HG03045 (cell line): Measurements from ENCODE around the gene TSPOAP1.

ENCODE experiments used
- ATAC-seq: cut with Tn5 transposase; IDR thresholded peaks from one replicate; pipeline ENCODE4 v1.9.1; 2021; ENCODE audit warnings: mild to moderate bottlenecking, moderate library complexity; ENCODE audit not compliant: unreplicated experiment

The TSPOAP1 gene

GRCh38 chr17:58267347-58268324, 61.0 kb downstream of the TSPOAP1 start:
- ATAC-seq: no peak

- no peak for ATAC-seq
Measured at GRCh38 chr17:58265902-58266875, 62.4 kb downstream of the TSPOAP1 start.

DNA sequence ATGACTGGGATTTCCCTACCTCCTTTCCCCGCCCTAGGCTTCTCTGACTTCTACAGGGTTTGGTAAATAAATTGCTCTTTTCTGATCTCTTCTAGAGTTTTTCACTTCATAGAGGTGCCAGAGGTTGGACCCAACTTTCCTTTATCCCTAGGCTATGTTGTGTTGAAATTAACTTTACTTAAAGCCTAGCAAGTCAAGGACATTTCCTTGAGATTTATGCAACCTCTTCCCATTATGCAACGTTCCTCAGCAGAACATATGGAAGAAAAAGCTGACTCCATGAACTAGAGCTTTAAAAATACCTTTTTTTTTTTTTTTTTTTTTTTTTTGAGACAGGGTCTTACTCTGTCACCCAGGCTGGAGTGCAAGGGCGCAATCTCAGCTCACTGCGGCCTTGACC, 63.3 kb downstream of the TSPOAP1 start:
- ATAC-seq: no peak

- ATAC-seq: no peak
Measured at GRCh38 chr17:58264407-58265103, 64.0 kb downstream of the TSPOAP1 start.

- no peak for ATAC-seq
Measured at GRCh38 chr17:58263773-58264172, 64.8 kb downstream of the TSPOAP1 start.

- ATAC-seq: no peak
Measured at GRCh38 chr17:58262149-58262548, 66.4 kb downstream of the TSPOAP1 start.

GRCh38 chr17:58254803-58255202, 73.8 kb downstream of the TSPOAP1 start:
- no peak for ATAC-seq

- ATAC-seq: no peak
Measured at GRCh38 chr17:58253082-58253481, 75.5 kb downstream of the TSPOAP1 start.

DNA sequence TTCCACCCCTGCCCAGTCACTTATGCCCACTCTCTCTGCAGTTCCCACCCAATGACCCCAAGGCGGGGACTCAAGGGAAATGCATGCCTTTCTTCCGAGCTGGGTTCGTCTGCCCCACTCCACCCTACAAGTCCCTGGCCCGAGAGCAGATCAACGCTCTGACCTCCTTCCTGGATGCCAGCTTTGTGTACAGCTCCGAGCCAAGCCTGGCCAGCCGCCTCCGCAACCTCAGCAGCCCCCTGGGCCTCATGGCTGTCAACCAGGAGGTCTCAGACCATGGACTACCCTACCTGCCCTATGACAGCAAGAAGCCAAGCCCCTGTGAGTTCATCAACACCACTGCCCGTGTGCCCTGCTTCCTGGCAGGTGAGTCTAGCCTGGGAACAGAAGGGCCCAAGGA, 76.5 kb downstream of the TSPOAP1 start:
- ATAC-seq: no peak
